Effector memory CD4-positive, alpha-beta T cell (primary cell): ENCODE results near the gene CRMP1.
"Not testable (repeated sequence)": the region's sequence is repeated elsewhere in the genome, so short reads cannot be mapped to it uniquely, and the experiment has no call there.

Source experiments
- DNase-seq, 3 donors: peaks; one replicate each; pipeline ENCODE4 v3.0.0-alpha.2; 2020
- H3K27ac ChIP-seq: 2 replicates; pipeline ENCODE4 v1.7.0; 2013; ENCODE audit warnings: mild to moderate bottlenecking, low read length, moderate library complexity; ENCODE audit not compliant: insufficient read depth, poor library complexity, severe bottlenecking
- H3K27me3 ChIP-seq: replicated peaks from 2 replicates; pipeline ENCODE4 v1.7.0; 2013; ENCODE audit warnings: mild to moderate bottlenecking, low read length; ENCODE audit not compliant: insufficient read depth, control insufficient read depth, poor library complexity, severe bottlenecking
- H3K36me3 ChIP-seq: 2 replicates; pipeline ENCODE4 v1.7.0; 2013; ENCODE audit warnings: mild to moderate bottlenecking, low read length, moderate library complexity; ENCODE audit not compliant: control insufficient read depth, insufficient read depth
- H3K4me1 ChIP-seq: 2 replicates; pipeline ENCODE4 v1.7.0; 2013; ENCODE audit warnings: low read length, mild to moderate bottlenecking; ENCODE audit not compliant: control insufficient read depth, insufficient read depth, poor library complexity, severe bottlenecking
- H3K4me3 ChIP-seq: 2 replicates; pipeline ENCODE4 v1.7.0; 2013; ENCODE audit warnings: low read length, low read depth, mild to moderate bottlenecking; ENCODE audit not compliant: insufficient read depth, poor library complexity, severe bottlenecking
- H3K9me3 ChIP-seq: 2 replicates; pipeline ENCODE4 v1.7.0; 2013; ENCODE audit warnings: mild to moderate bottlenecking, low read length, moderate library complexity; ENCODE audit not compliant: control insufficient read depth

The CRMP1 gene

GRCh38 chr4:5863461-5864113 lies 29.3 kb downstream of the CRMP1 start:
- Histone ChIP-seq H3K36me3 (no peaks in the 10 kb centered on the region), H3K4me1 (peaks cover 3% of the 10 kb centered on the region), H3K27ac (no peak overlapping the region), H3K9me3 (no peaks in the 10 kb centered on the region), H3K27me3 (no peaks in the 10 kb centered on the region), H3K4me3 (no peak overlapping the region)
- DNase-seq, result no peak

GRCh38 chr4:5858020-5858769 lies 34.7 kb downstream of the CRMP1 start:
- Histone ChIP-seq H3K4me1 (no peaks in the 10 kb centered on the region), H3K4me3 (no peak overlapping the region), H3K27me3 (no peaks in the 10 kb centered on the region), H3K27ac (no peak overlapping the region), H3K9me3 (no peaks in the 10 kb centered on the region), H3K36me3 (no peaks in the 10 kb centered on the region)
- no peak for DNase-seq

GRCh38 chr4:5857199-5857598 lies 35.7 kb downstream of the CRMP1 start:
- no peak for DNase-seq
- H3K27ac ChIP-seq, result no peak overlapping the region
- H3K4me3 ChIP-seq, result no peak overlapping the region
- no peaks in the 10 kb centered on the region for H3K9me3 ChIP-seq
- no peaks in the 10 kb centered on the region for H3K36me3 ChIP-seq
- no peaks in the 10 kb centered on the region for H3K27me3 ChIP-seq
- no peaks in the 10 kb centered on the region for H3K4me1 ChIP-seq

- not testable (repeated sequence) for DNase-seq, H3K4me3 ChIP-seq, H3K27me3 ChIP-seq, H3K36me3 ChIP-seq, H3K27ac ChIP-seq, H3K9me3 ChIP-seq, H3K4me1 ChIP-seq
These were observed 36.5 kb downstream of the CRMP1 start for GRCh38 chr4:5856362-5856761.

- Histone ChIP-seq H3K4me3 (no peak overlapping the region), H3K27me3 (no peaks in the 10 kb centered on the region), H3K4me1 (no peaks in the 10 kb centered on the region), H3K9me3 (no peaks in the 10 kb centered on the region), H3K36me3 (no peaks in the 10 kb centered on the region), H3K27ac (no peak overlapping the region)
- DNase-seq, result no peak
These were observed 38.0 kb downstream of the CRMP1 start for GRCh38 chr4:5854929-5855328.

GRCh38 chr4:5852523-5853202 lies 40.2 kb downstream of the CRMP1 start:
- no peak overlapping the region for H3K27ac ChIP-seq

GRCh38 chr4:5851637-5852301 lies 41.1 kb downstream of the CRMP1 start:
- Histone ChIP-seq H3K36me3 (no peaks in the 10 kb centered on the region), H3K27ac (no peak overlapping the region), H3K9me3 (no peaks in the 10 kb centered on the region), H3K4me1 (no peaks in the 10 kb centered on the region), H3K4me3 (no peak overlapping the region), H3K27me3 (no peaks in the 10 kb centered on the region)
- DNase-seq, result no peak

More at GRCh38 chr4:5852523-5853202, 40.2 kb downstream of the CRMP1 start:
- no peaks in the 10 kb centered on the region for H3K36me3 ChIP-seq
- H3K27me3 ChIP-seq, result no peaks in the 10 kb centered on the region
- H3K9me3 ChIP-seq, result no peaks in the 10 kb centered on the region
- H3K4me1 ChIP-seq, result no peaks in the 10 kb centered on the region
- H3K4me3 ChIP-seq, result no peak overlapping the region
- DNase-seq, result no peak

GRCh38 chr4:5845035-5845905 lies 47.6 kb downstream of the CRMP1 start:
- H3K4me3 ChIP-seq, result no peak overlapping the region
- no peaks in the 10 kb centered on the region for H3K9me3 ChIP-seq
- no peaks in the 10 kb centered on the region for H3K27me3 ChIP-seq
- DNase-seq, result no peak
- H3K27ac ChIP-seq, result no peak overlapping the region
- no peaks in the 10 kb centered on the region for H3K4me1 ChIP-seq
- H3K36me3 ChIP-seq, result no peaks in the 10 kb centered on the region
